ENCODE results near the gene CRIM1. TPM values are rescaled to one million over a fixed set of nuclear protein-coding genes. Genes with fewer than 3 reads are reported as not detected.

Gene CRIM1
- total RNA-seq, 1 donor from 2014 or later = 158 TPM

- H3K4me1 ChIP-seq = peaks cover 11% of the 10 kb centered on the region
- no peaks in the 10 kb centered on the region for H3K27me3 ChIP-seq
- H3K4me3 ChIP-seq = no peak overlapping the region
- intact Hi-C loops (cut with DNase I) = no loop called here
- TF ChIP-seq CTCF (IDR thresholded peaks at IDR 0.05) = no peak
- no peaks in the 10 kb centered on the region for H3K36me3 ChIP-seq
- H3K9me3 ChIP-seq = no peaks in the 10 kb centered on the region
- ATAC-seq (no peak), DNase-seq (no peak)
- H3K27ac ChIP-seq = no peak overlapping the region
Observed at GRCh38 chr2:36388472-36388871, 32.9 kb downstream of the CRIM1 start.

- H3K4me1 ChIP-seq = peaks cover 18% of the 10 kb centered on the region
- DNase-seq = no peak
- no peak overlapping the region for H3K27ac ChIP-seq
- no peaks in the 10 kb centered on the region for H3K27me3 ChIP-seq
- no peaks in the 10 kb centered on the region for H3K36me3 ChIP-seq
- no peak overlapping the region for H3K4me3 ChIP-seq
- intact Hi-C loops (cut with DNase I) = no loop called here
- TF ChIP-seq CTCF (IDR thresholded peaks at IDR 0.05) = no peak
- H3K9me3 ChIP-seq = no peaks in the 10 kb centered on the region
- peak; percentile 28 for ATAC-seq
Observed at GRCh38 chr2:36389091-36389564, 33.5 kb downstream of the CRIM1 start.

DNA sequence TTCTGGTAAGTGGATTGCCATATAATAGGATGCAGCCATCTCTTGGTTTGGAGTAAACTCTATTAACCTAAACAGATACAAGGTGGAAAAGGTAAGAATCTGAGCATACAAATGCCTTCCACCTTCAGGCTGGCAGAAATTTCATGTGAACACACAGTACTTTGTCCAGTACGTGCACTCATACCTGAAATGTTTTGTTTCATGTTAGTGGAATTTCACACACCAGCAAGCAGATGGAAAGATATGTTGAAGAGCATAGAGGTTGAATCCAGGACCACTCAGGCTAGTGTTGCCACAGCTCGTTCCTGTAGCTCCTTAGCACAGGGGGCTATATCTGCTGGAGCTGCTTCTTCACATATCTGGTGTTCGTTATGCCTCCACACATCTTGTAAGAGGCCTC lies 34.0 kb downstream of the CRIM1 start:
- no peaks in the 10 kb centered on the region for H3K9me3 ChIP-seq
- no peaks in the 10 kb centered on the region for H3K27me3 ChIP-seq
- peaks cover 22% of the 10 kb centered on the region for H3K4me1 ChIP-seq
- no peak overlapping the region for H3K4me3 ChIP-seq
- DNase-seq (no peak), ATAC-seq (no peak)
- no peak for TF ChIP-seq CTCF (IDR thresholded peaks at IDR 0.05)
- no peak overlapping the region for H3K27ac ChIP-seq
- H3K36me3 ChIP-seq = no peaks in the 10 kb centered on the region
- intact Hi-C loops (cut with DNase I) = no loop called here

- intact Hi-C loops (cut with DNase I) = no loop called here
- ATAC-seq (no peak), DNase-seq (no peak)
- Histone ChIP-seq H3K27ac (no peak overlapping the region), H3K9me3 (no peaks in the 10 kb centered on the region), H3K36me3 (peaks cover 7% of the 10 kb centered on the region), H3K4me3 (no peak overlapping the region), H3K4me1 (peaks cover 29% of the 10 kb centered on the region), H3K27me3 (no peaks in the 10 kb centered on the region)
- TF ChIP-seq CTCF (IDR thresholded peaks at IDR 0.05) = no peak
Observed at GRCh38 chr2:36392571-36393255, 37.1 kb downstream of the CRIM1 start.

GRCh38 chr2:36393738-36394256 lies 38.2 kb downstream of the CRIM1 start:
- ATAC-seq (no peak), DNase-seq (no peak)
- H3K27me3 ChIP-seq = no peaks in the 10 kb centered on the region
- no peak for TF ChIP-seq CTCF (IDR thresholded peaks at IDR 0.05)
- intact Hi-C loops (cut with DNase I) = no loop called here
- H3K4me1 ChIP-seq = peaks cover 29% of the 10 kb centered on the region
- H3K9me3 ChIP-seq = no peaks in the 10 kb centered on the region
- no peak overlapping the region for H3K4me3 ChIP-seq
- peaks cover 13% of the 10 kb centered on the region for H3K36me3 ChIP-seq
- H3K27ac ChIP-seq = no peak overlapping the region
